Activated CD4-positive, alpha-beta T cell treated with anti-CD3 and anti-CD28 coated beads, Interleukin-2, amount 10 ng/mL, durations not matched to agents 24 days and 14 days (primary cell): ENCODE data around the gene SH3YL1. TPM values are rescaled to one million over a fixed set of nuclear protein-coding genes. Genes with fewer than 3 reads are reported as not detected.

Experiments
- DNase-seq: peaks from one replicate; pipeline ENCODE4 v3.0.0; 2022
- H3K27ac Mint-ChIP-seq: one replicate; pipeline ENCODE4 v1.8.0; 2022; ENCODE audit warnings: mild to moderate bottlenecking, mixed read lengths
- H3K27me3 Mint-ChIP-seq: one replicate; pipeline ENCODE4 v1.8.0; 2022; ENCODE audit warnings: mixed read lengths
- H3K36me3 Mint-ChIP-seq: one replicate; pipeline ENCODE4 v1.8.0; 2022; ENCODE audit warnings: low read depth, mild to moderate bottlenecking, mixed read lengths
- H3K4me1 Mint-ChIP-seq: one replicate; pipeline ENCODE4 v1.8.0; 2021; ENCODE audit warnings: mixed read lengths
- H3K4me3 Mint-ChIP-seq: one replicate; pipeline ENCODE4 v1.8.0; 2022; ENCODE audit warnings: mild to moderate bottlenecking, moderate library complexity, mixed read lengths
- H3K9me3 Mint-ChIP-seq: one replicate; pipeline ENCODE4 v1.8.0; 2021; ENCODE audit warnings: mixed read lengths
- intact Hi-C: fragments of 100-400 bp; cut with micrococcal nuclease; formaldehyde crosslinking; loops from one replicate; pipeline ENCODE4 v1.15.1; 2023
- total RNA-seq: library from RNA; stranded (reverse); gene quantifications from 2 replicates; pipeline ENCODE4 v1.2.3, GENCODE V29; 2022

Gene SH3YL1
- total RNA-seq, 1 donor from 2014 or later = 17.4 TPM

DNA sequence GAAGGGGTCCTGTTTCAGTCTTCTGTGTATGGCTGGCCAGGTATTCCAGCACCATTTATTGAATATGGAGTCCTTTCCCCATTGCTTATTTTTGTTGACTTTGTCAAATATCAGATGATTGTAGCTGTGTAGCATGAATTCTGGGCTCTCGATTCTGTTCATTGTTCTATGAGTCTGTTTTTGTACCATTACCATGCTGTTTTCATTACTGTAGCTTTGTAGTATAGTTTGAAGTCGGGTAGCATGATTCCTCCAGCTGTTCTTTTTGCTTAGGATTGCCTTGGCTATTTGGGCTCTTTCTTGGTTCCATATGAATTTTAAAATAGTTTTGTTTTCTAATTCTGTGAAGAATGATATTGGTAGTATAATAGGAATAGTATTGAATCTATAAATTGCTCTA lies 6.0 kb downstream of the SH3YL1 start:
- Mint-ChIP-seq H3K27ac (no peak overlapping the region), H3K36me3 (peaks cover 18% of the 10 kb centered on the region), H3K4me1 (peaks cover 4% of the 10 kb centered on the region), H3K4me3 (no peak overlapping the region), H3K9me3 (peaks cover 7% of the 10 kb centered on the region), H3K27me3 (no peaks in the 10 kb centered on the region)
- intact Hi-C loops = no loop called here
- no peak for DNase-seq

DNA sequence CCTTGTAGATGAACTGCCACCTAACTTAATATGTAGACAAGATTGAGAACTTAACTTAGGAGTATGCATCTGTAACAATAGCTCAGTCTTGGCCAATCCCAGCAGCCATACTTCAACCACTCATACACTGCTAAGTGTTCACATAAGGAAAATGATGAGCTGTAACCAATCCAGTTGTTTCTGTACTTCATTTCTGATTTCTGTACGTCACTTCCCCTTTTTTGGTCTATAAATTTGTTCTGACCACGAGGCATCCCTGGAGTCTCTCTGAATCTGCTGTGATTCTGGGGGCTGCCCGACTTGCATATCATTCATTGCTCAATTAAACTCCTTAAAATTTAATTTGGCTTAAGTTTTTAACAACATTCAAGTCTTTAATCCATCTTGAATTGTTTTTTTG lies 6.4 kb downstream of the SH3YL1 start:
- no peaks in the 10 kb centered on the region for H3K27me3 Mint-ChIP-seq
- peaks cover 17% of the 10 kb centered on the region for H3K36me3 Mint-ChIP-seq
- no peak overlapping the region for H3K27ac Mint-ChIP-seq
- peaks cover 7% of the 10 kb centered on the region for H3K9me3 Mint-ChIP-seq
- no peak overlapping the region for H3K4me3 Mint-ChIP-seq
- intact Hi-C loops = no loop called here
- no peak for DNase-seq
- peaks cover 3% of the 10 kb centered on the region for H3K4me1 Mint-ChIP-seq

DNA sequence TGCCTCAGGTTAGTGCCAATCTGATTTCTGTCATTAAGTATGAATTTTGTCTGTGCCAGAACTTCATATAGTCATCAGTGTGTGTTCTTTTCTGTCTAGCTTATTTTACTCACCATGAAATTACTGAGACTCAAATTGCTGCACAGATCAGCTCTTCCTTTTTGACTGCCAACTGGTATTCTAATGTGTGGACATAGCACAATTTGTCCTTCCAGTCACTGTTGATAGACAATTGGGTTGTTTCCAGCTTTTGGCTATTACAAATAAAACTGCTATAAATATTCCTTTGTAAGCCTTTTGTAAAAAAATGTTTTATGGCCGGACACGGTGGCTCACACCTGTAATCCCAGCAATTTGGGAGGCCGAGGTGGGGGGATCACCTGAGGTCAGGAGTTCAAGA lies 7.7 kb downstream of the SH3YL1 start:
- peaks cover 7% of the 10 kb centered on the region for H3K9me3 Mint-ChIP-seq
- H3K27me3 Mint-ChIP-seq = no peaks in the 10 kb centered on the region
- no peaks in the 10 kb centered on the region for H3K4me1 Mint-ChIP-seq
- H3K27ac Mint-ChIP-seq = no peak overlapping the region
- H3K4me3 Mint-ChIP-seq = no peak overlapping the region
- intact Hi-C loops = no loop called here
- H3K36me3 Mint-ChIP-seq = peaks cover 14% of the 10 kb centered on the region
- DNase-seq = no peak

DNA sequence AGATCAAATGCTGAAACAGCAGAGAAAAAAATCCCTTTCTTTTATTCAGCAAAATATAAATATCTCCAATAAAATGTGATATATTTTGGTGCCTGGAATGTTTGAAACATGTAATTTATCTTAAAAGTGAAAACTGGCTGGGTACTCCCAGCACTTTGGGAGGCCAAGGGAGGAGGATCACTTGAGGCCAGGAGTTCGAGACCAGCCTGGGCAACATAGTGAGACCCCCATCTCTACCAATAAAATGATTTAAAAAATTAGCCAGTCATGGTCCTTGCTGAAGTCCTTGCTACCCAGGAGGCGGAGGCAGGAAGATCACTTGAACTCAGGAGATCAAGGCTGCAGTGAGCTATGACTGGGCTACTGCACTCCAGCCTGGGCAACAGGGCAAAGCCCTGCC lies 8.6 kb downstream of the SH3YL1 start:
- no peaks in the 10 kb centered on the region for H3K27me3 Mint-ChIP-seq
- H3K36me3 Mint-ChIP-seq = peaks cover 9% of the 10 kb centered on the region
- H3K4me1 Mint-ChIP-seq = no peaks in the 10 kb centered on the region
- intact Hi-C loops = no loop called here
- no peak overlapping the region for H3K27ac Mint-ChIP-seq
- no peak for DNase-seq
- no peak overlapping the region for H3K4me3 Mint-ChIP-seq
- H3K9me3 Mint-ChIP-seq = peaks cover 7% of the 10 kb centered on the region

DNA sequence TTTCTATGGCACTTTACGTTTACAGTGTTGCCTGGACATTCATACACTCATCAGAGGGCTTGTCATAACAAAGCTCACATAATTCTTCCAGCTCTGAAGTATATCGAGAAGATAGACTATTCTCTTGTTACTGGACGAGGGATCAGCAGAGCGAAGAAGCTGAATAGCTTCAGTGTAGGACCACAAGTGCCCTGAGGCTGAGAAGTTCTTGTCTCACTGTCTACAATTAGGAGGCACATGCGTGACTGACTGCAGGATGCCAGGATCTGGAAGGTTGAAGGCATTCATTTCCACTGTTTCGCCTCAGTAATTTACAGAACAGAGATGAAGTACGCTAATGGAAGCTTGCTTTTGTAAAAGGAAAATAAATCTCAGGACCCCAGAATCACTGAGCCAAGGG lies 9.6 kb downstream of the SH3YL1 start:
- no peak overlapping the region for H3K27ac Mint-ChIP-seq
- no peaks in the 10 kb centered on the region for H3K4me1 Mint-ChIP-seq
- no peak overlapping the region for H3K4me3 Mint-ChIP-seq
- peaks cover 7% of the 10 kb centered on the region for H3K9me3 Mint-ChIP-seq
- peaks cover 5% of the 10 kb centered on the region for H3K36me3 Mint-ChIP-seq
- intact Hi-C loops = no loop called here
- H3K27me3 Mint-ChIP-seq = no peaks in the 10 kb centered on the region
- DNase-seq = no peak

DNA sequence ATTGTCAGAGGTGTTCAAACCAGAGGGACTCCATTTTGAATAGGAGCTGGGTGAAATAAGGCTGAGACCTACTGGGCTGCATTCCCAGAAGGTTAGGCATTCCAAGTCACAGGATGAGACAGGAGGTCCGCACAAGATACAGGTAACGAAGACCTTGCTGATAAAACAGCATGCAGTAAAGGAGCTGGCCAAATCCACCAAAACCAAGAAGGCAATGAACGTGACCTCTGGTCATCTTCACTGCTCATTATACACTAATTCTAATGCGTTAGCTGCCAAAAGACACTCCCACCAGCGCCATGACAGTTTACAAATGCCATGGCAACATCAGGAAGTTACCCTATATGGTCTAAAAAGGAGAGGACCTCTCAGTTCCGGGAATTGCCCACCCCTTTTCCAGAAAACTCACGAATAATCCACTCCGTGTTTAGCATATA lies 10.6 kb downstream of the SH3YL1 start:
- no peak overlapping the region for H3K27ac Mint-ChIP-seq
- H3K36me3 Mint-ChIP-seq = peaks cover 2% of the 10 kb centered on the region
- H3K4me3 Mint-ChIP-seq = no peak overlapping the region
- no peaks in the 10 kb centered on the region for H3K27me3 Mint-ChIP-seq
- intact Hi-C loops = no loop called here
- H3K9me3 Mint-ChIP-seq = no peaks in the 10 kb centered on the region
- no peak for DNase-seq
- H3K4me1 Mint-ChIP-seq = no peaks in the 10 kb centered on the region

DNA sequence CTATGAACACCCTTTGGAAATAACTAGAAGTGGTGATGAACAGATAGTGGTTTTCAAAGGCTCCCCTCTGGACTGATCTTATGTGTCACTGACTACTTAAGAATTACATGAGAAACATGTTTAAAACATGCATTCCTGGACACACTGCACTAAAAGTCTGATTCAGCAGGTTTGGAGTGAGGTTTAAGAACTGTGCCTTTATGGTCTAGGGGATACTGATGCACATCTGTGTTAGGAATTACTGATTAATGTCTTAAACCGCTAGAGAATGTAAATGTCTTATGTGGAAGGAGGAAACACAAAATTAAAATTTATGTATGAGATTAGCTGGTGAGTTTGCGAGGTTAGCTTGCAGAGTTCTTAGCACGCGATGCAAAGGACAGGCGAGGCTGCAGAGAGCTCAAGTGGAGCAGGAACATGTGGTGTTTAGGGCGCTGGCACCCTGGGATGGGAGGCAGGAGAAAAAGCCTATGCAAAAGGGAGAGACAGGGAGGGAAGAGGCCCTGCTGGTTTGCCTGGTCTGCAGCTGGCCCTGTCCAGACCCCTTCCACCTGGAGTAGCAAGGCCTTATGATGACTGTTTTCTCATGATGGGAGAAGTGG lies 11.7 kb downstream of the SH3YL1 start:
- H3K4me3 Mint-ChIP-seq = no peak overlapping the region
- H3K27me3 Mint-ChIP-seq = no peaks in the 10 kb centered on the region
- H3K27ac Mint-ChIP-seq = no peak overlapping the region
- intact Hi-C loops = no loop called here
- H3K4me1 Mint-ChIP-seq = no peaks in the 10 kb centered on the region
- DNase-seq = no peak
- no peaks in the 10 kb centered on the region for H3K9me3 Mint-ChIP-seq
- no peaks in the 10 kb centered on the region for H3K36me3 Mint-ChIP-seq

DNA sequence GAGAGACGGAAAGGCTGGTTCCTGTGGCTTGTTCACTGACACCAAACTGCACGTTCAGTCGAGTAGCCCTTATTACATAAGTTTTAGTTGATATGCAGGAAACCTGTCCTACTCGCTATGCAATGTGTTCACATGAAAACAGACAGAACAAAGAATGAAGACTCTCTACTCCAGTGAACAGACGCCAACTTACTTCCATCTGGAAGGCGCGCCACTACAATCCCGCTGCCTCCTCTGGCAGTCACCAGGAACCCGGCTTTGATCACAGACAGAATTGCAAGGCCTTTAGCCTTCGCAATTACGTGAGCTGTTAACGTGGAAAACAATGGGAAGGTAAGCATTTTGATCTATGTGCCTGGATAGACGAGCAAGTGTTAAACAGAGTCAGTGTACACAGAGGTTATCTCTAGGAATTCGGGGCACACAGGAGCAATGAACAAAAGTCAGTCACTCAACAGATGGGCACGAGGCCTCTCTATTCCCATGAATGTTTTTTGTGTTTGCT lies 14.2 kb downstream of the SH3YL1 start:
- DNase-seq = no peak
- intact Hi-C loops = no loop called here

DNA sequence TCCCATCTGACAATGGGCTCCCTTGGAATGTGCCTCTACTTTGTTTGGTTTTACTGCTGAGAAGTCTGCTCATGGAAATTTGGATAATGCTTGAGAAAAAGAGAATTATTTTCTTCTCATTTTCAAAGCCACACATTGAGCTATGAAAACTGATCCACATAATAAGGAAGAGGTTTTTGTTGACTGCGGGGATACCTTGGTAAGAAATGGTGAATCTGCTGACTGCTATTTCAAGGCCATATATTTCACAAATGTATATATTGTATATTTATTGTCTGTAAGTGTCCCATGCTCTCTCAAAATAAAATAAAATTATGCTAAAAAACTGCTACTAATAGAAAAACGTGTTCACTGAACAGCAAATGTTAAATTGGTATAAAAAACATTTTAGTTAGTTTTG lies 15.1 kb downstream of the SH3YL1 start:
- Mint-ChIP-seq H3K36me3 (peaks cover 2% of the 10 kb centered on the region), H3K9me3 (no peaks in the 10 kb centered on the region), H3K4me1 (peaks cover 3% of the 10 kb centered on the region), H3K4me3 (no peak overlapping the region), H3K27ac (no peak overlapping the region), H3K27me3 (no peaks in the 10 kb centered on the region)
- intact Hi-C loops = no loop called here
- DNase-seq = no peak

More for the DNA sequence above, 14.2 kb downstream of the SH3YL1 start:
- H3K4me3 Mint-ChIP-seq = no peak overlapping the region
- peaks cover 2% of the 10 kb centered on the region for H3K36me3 Mint-ChIP-seq
- peaks cover 3% of the 10 kb centered on the region for H3K4me1 Mint-ChIP-seq
- no peaks in the 10 kb centered on the region for H3K27me3 Mint-ChIP-seq
- H3K27ac Mint-ChIP-seq = no peak overlapping the region
- H3K9me3 Mint-ChIP-seq = no peaks in the 10 kb centered on the region

DNA sequence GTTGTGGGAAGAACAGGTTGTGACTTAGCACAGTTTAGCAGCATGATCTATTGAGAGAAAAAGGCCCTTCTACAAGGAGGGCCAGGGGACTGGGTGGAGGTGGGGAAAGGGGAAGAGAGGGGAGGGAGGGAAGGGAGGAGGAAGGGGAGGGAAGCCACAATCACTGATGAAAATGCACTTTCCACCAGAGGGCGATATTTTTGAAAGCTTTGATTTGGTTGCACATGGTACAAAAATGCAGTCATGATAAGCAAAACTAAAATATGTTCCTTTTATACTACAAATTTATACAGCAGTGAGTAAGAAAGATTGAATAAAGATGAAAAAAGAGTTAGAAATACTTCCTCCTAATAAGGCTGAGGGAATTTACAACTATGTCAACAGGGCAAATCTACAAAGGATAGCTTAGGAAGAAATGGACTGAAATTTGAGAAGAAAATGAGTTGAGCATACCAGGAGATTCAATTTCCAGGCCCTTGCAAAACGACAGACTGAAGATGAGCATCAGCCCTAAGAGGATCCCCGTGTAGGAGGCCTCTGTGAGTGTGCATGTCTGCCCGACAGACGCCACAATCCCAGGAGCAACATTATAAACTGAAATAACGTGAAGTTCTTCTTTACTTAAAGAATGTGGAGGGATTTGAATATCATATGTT lies 17.2 kb downstream of the SH3YL1 start:
- H3K27ac Mint-ChIP-seq = no peak overlapping the region
- intact Hi-C loops = loop anchor here (1.0 to 2.0 kb wide), 3 partner anchors 18 to 391 kb away; partner anchors contain the start of genes ACP1 and SH3YL1
- H3K9me3 Mint-ChIP-seq = no peaks in the 10 kb centered on the region
- H3K27me3 Mint-ChIP-seq = no peaks in the 10 kb centered on the region
- DNase-seq = peak; percentile 80
- H3K4me3 Mint-ChIP-seq = no peak overlapping the region
- peaks cover 3% of the 10 kb centered on the region for H3K4me1 Mint-ChIP-seq
- H3K36me3 Mint-ChIP-seq = peaks cover 5% of the 10 kb centered on the region

DNA sequence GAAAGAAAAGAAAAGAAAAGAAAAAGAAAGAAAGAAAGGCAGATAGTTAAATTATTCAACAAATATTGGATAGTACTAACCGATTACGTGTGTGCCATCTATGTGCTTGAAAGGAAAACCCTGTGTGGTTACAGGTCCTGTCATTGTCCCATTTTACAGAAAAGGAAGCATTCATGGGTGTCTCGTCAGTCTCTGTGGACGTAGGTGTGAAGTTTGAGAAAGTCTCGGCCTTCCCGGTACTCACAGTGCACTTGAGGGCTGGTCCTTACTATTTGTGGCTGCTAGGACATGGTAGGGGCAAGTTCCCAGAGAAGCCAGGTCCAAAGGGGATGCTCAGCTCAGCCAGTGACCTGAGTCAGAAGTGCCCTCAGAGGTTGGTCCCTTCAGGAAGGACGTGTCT lies 19.3 kb downstream of the SH3YL1 start:
- no peaks in the 10 kb centered on the region for H3K9me3 Mint-ChIP-seq
- H3K4me1 Mint-ChIP-seq = peaks cover 3% of the 10 kb centered on the region
- peaks cover 7% of the 10 kb centered on the region for H3K36me3 Mint-ChIP-seq
- intact Hi-C loops = no loop called here
- H3K4me3 Mint-ChIP-seq = no peak overlapping the region
- H3K27ac Mint-ChIP-seq = no peak overlapping the region
- no peak for DNase-seq
- no peaks in the 10 kb centered on the region for H3K27me3 Mint-ChIP-seq

DNA sequence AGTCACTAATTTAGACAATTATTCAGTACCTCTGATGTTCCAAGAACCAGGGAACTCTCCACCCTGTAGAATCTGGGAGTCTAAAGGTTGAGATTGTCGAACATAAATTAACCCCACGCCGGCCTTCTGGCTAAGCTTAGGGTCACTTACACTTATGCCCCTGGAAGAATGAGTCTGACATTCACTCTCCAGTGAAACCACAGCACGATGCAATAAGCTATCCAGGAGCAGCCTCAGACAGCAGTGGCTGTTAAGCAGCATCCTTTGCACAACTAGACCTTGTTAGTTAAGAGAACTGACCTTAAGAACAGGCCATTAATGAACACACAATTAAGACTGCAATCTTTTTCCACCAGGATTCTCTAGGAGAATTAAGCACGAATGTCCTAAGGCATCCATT lies 25.0 kb downstream of the SH3YL1 start:
- intact Hi-C loops = no loop called here
- no peaks in the 10 kb centered on the region for H3K9me3 Mint-ChIP-seq
- no peak overlapping the region for H3K4me3 Mint-ChIP-seq
- no peaks in the 10 kb centered on the region for H3K4me1 Mint-ChIP-seq
- H3K27ac Mint-ChIP-seq = no peak overlapping the region
- DNase-seq = no peak
- no peaks in the 10 kb centered on the region for H3K27me3 Mint-ChIP-seq
- H3K36me3 Mint-ChIP-seq = peaks cover 5% of the 10 kb centered on the region

DNA sequence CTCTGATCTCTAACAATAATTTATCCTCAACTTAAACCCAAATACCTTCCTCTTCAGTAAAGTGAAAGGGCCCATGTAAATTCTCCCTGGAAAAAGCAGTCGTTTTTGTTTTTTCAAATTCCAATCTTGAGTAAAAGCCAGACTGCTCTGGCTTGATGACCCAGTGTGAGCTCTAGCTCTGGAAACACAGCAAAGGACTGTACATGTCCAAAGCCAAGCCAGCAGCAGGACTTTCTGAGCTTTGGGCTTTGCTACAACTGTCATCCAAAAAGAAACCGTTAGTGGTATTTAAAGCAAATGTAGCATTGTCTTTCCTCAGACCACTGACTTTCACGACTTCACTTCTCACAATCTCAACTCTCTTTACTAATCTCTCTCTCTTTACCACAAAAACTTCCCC lies 25.4 kb downstream of the SH3YL1 start:
- no peaks in the 10 kb centered on the region for H3K4me1 Mint-ChIP-seq
- H3K4me3 Mint-ChIP-seq = no peak overlapping the region
- DNase-seq = no peak
- no peaks in the 10 kb centered on the region for H3K9me3 Mint-ChIP-seq
- H3K27me3 Mint-ChIP-seq = no peaks in the 10 kb centered on the region
- H3K27ac Mint-ChIP-seq = no peak overlapping the region
- H3K36me3 Mint-ChIP-seq = peaks cover 5% of the 10 kb centered on the region
- intact Hi-C loops = no loop called here

DNA sequence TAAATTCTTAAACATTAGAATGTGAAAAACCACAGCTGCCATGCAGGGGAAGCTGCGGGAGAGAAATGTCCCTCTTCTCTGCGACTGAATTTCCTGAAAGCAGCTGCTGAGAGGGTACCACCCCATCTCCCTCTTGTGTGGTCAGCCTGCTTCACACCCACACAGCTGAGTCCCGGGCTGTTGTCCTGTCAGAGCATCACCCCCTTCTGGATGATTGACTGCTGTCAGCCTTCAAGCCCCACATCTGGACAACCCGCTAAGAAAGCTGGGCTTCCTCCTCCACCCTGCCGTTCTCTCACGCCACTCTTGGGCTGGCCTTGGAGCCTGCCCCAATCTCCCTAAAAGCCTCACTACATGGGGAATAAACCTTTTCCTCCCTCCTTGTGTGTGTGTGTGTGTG lies 26.0 kb downstream of the SH3YL1 start:
- Mint-ChIP-seq H3K9me3 (no peaks in the 10 kb centered on the region), H3K36me3 (peaks cover 7% of the 10 kb centered on the region), H3K4me1 (no peaks in the 10 kb centered on the region), H3K27ac (no peak overlapping the region), H3K27me3 (no peaks in the 10 kb centered on the region), H3K4me3 (no peak overlapping the region)
- intact Hi-C loops = no loop called here
- DNase-seq = no peak
